Activated naive CD4-positive, alpha-beta T cell treated with anti-CD3 and anti-CD28 coated beads, Interleukin-2, amount 50 U/mL, for 24 hours (primary cell): Measurements from ENCODE around the gene GAS7.

Experiments
- H3K27ac Mint-ChIP-seq: one replicate; pipeline ENCODE4 v1.8.0; 2021; ENCODE audit warnings: mild to moderate bottlenecking, mixed read lengths
- H3K27me3 Mint-ChIP-seq: one replicate; pipeline ENCODE4 v1.8.0; 2021; ENCODE audit warnings: mixed read lengths
- H3K36me3 Mint-ChIP-seq: one replicate; pipeline ENCODE4 v1.8.0; 2021; ENCODE audit warnings: mixed read lengths
- H3K4me1 Mint-ChIP-seq: one replicate; pipeline ENCODE4 v1.8.0; 2021; ENCODE audit warnings: mixed read lengths
- H3K4me3 Mint-ChIP-seq: one replicate; pipeline ENCODE4 v1.8.0; 2021; ENCODE audit warnings: mild to moderate bottlenecking, mixed read lengths
- H3K9me3 Mint-ChIP-seq: one replicate; pipeline ENCODE4 v1.8.0; 2021; ENCODE audit warnings: mixed read lengths

GAS7 gene

DNA sequence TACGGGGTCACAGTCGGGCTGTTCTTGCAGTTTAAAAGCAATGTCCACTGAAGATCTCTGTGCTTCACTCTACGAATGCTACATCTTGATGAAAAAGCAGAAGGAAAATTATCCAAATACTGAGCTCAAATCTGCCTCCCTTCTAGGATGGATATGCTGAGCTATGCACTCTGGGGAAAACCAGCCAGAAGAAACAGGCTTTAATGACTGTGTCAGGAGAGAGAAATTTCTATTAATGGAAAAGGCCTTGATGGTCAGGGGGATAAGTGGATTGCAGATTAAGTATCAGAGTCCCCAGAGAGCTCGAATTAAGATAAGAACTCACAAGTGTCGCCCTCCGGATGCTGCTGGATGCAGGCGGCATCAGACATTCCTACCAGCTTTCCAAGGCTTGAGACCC lies 253.7 kb downstream of the GAS7 start:
- H3K4me3 Mint-ChIP-seq: no peak overlapping the region
- H3K9me3 Mint-ChIP-seq: no peaks in the 10 kb centered on the region
- no peaks in the 10 kb centered on the region for H3K27me3 Mint-ChIP-seq
- no peaks in the 10 kb centered on the region for H3K4me1 Mint-ChIP-seq
- H3K27ac Mint-ChIP-seq: no peak overlapping the region
- H3K36me3 Mint-ChIP-seq: no peaks in the 10 kb centered on the region

GRCh38 chr17:9943343-9943742 lies 255.1 kb downstream of the GAS7 start:
- Mint-ChIP-seq H3K27me3 (no peaks in the 10 kb centered on the region), H3K36me3 (no peaks in the 10 kb centered on the region), H3K27ac (no peak overlapping the region), H3K9me3 (no peaks in the 10 kb centered on the region), H3K4me3 (no peak overlapping the region), H3K4me1 (no peaks in the 10 kb centered on the region)

GRCh38 chr17:9942885-9943284 lies 255.5 kb downstream of the GAS7 start:
- Mint-ChIP-seq H3K27me3 (no peaks in the 10 kb centered on the region), H3K36me3 (no peaks in the 10 kb centered on the region), H3K4me3 (no peak overlapping the region), H3K9me3 (no peaks in the 10 kb centered on the region), H3K4me1 (no peaks in the 10 kb centered on the region), H3K27ac (no peak overlapping the region)

GRCh38 chr17:9941305-9941704 lies 257.1 kb downstream of the GAS7 start:
- Mint-ChIP-seq H3K4me1 (no peaks in the 10 kb centered on the region), H3K4me3 (no peak overlapping the region), H3K27ac (no peak overlapping the region), H3K36me3 (no peaks in the 10 kb centered on the region), H3K9me3 (no peaks in the 10 kb centered on the region), H3K27me3 (no peaks in the 10 kb centered on the region)

DNA sequence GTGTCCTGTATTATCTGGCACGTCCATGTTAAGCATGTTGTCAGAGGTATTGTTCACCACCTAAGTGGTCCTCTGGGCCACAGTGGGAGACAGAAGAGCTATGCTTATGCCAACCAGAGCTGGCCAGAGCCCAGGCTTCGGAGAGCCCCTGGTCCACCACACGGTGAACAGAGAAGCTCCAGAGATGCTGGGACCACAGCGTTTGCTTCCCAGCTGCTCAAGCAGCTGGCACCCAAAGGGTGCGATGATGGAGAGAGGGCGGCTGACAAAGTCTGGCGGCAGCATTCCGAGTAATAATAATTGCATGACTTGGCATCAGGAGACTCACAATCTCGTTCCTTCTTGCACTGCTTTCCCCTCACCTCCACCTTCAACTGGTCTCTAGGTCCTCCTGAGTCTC lies 257.6 kb downstream of the GAS7 start:
- no peaks in the 10 kb centered on the region for H3K27me3 Mint-ChIP-seq
- H3K4me1 Mint-ChIP-seq: no peaks in the 10 kb centered on the region
- H3K27ac Mint-ChIP-seq: no peak overlapping the region
- no peak overlapping the region for H3K4me3 Mint-ChIP-seq
- no peaks in the 10 kb centered on the region for H3K36me3 Mint-ChIP-seq
- no peaks in the 10 kb centered on the region for H3K9me3 Mint-ChIP-seq

- Mint-ChIP-seq H3K9me3 (no peaks in the 10 kb centered on the region), H3K4me1 (no peaks in the 10 kb centered on the region), H3K4me3 (no peak overlapping the region), H3K36me3 (no peaks in the 10 kb centered on the region), H3K27me3 (no peaks in the 10 kb centered on the region), H3K27ac (no peak overlapping the region)
Measured at GRCh38 chr17:9938764-9939163, 259.6 kb downstream of the GAS7 start.

- Mint-ChIP-seq H3K27me3 (no peaks in the 10 kb centered on the region), H3K4me3 (no peak overlapping the region), H3K4me1 (no peaks in the 10 kb centered on the region), H3K27ac (no peak overlapping the region), H3K9me3 (no peaks in the 10 kb centered on the region), H3K36me3 (no peaks in the 10 kb centered on the region)
Measured at GRCh38 chr17:9937901-9938300, 260.5 kb downstream of the GAS7 start.

DNA sequence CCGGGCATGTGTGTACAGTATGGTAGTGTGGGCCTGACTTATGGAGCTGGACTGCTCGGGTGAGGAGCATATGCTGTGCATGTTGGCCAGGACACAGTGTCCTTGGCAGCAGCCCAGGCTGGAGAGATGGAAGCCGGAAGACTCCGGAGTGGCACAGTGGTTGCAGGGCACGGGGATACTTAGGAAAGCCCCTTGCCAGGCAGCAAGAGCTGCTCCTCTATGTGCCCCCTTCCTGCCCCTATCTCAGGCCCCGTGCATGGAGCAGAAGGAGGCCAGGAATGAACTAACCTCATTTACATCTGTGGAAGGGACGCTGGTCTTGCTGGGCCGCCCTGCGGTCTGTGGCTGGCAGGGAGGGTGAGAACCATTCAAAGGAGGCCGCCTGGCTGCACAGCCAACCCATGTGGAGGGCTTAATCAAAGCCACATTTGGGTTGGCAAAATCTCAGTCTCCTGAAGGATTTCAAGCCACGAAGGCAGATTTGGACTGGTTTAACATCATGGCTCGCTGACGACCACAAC lies 261.1 kb downstream of the GAS7 start:
- Mint-ChIP-seq H3K36me3 (no peaks in the 10 kb centered on the region), H3K4me1 (no peaks in the 10 kb centered on the region), H3K27ac (no peak overlapping the region), H3K9me3 (no peaks in the 10 kb centered on the region), H3K4me3 (no peak overlapping the region), H3K27me3 (no peaks in the 10 kb centered on the region)

- Mint-ChIP-seq H3K27me3 (peaks cover 3% of the 10 kb centered on the region), H3K36me3 (no peaks in the 10 kb centered on the region), H3K9me3 (no peaks in the 10 kb centered on the region), H3K27ac (no peak overlapping the region), H3K4me3 (no peak overlapping the region), H3K4me1 (no peaks in the 10 kb centered on the region)
Measured at GRCh38 chr17:9936095-9936494, 262.3 kb downstream of the GAS7 start.

GRCh38 chr17:9935408-9935807 lies 263.0 kb downstream of the GAS7 start:
- Mint-ChIP-seq H3K27ac (no peak overlapping the region), H3K9me3 (no peaks in the 10 kb centered on the region), H3K4me3 (no peak overlapping the region), H3K27me3 (peaks cover 3% of the 10 kb centered on the region), H3K4me1 (no peaks in the 10 kb centered on the region), H3K36me3 (no peaks in the 10 kb centered on the region)

DNA sequence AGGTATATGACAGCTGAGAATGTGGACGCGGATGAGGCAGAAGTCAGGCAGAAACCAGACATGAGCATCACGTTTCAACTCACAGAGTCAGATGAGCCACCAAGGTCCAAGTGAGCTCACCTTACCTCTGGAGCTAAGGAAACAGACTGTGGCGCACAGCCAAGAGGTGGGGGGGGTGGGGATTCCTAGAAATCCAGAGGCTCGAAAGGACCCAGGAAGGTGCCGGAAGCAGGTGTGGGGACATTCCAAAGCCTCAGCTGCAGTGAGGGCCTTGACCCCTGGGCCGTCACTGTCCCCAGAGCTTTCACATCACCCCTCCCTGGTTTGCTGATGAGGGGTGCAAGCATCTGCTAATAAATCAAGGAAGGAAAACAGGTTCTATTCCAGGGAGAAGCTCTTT lies 264.1 kb downstream of the GAS7 start:
- Mint-ChIP-seq H3K9me3 (no peaks in the 10 kb centered on the region), H3K27me3 (peaks cover 3% of the 10 kb centered on the region), H3K4me1 (no peaks in the 10 kb centered on the region), H3K36me3 (no peaks in the 10 kb centered on the region), H3K4me3 (no peak overlapping the region), H3K27ac (no peak overlapping the region)

DNA sequence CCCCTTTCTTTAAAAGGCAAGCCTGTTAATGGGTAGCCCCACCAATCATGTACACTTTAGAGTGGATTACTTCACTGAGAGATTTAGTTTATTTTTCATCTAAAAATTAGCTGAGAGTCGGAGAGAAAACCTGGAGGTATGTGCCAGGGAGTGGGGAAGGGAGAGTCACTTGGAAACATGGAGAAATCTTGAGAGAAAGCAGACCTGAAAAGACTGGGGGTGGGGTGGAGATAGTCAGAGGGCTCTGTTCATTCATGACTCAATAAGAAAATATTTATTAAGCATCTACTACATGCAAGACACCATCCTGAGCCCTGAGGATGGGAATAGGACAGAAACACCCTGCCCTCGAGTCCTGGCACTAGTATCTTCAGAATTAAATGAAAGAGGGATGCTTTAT lies 265.9 kb downstream of the GAS7 start:
- Mint-ChIP-seq H3K36me3 (no peaks in the 10 kb centered on the region), H3K4me1 (no peaks in the 10 kb centered on the region), H3K27ac (no peak overlapping the region), H3K4me3 (no peak overlapping the region), H3K9me3 (no peaks in the 10 kb centered on the region), H3K27me3 (peaks cover 3% of the 10 kb centered on the region)

DNA sequence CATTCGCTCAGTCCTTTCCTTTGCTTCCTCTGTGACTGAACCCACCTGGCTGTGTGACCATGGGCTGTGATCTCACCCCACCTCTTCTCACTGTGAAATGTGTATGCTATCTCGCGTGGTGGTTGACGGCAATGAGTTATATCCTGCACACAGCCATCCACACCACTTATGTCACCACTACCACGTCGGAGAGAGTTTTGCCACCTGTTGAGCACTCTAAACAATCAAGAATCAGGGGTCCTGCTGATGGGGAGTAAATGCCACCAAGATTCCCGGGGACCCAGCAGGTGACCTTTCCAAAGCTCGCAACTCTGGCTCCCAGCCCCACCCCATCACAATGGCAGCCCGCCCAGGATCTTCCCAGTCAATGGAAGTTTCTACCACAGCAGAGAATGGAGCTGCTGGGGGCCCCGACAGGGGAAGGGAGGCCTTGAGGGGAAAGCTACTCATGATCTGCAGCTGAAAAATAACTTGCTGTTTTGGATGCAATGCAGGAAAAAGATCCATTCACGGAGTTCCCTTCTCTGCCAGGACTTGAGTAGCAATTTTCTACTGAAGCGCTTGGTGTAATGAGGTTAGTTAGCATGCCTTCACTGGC lies 267.2 kb downstream of the GAS7 start:
- no peaks in the 10 kb centered on the region for H3K36me3 Mint-ChIP-seq

DNA sequence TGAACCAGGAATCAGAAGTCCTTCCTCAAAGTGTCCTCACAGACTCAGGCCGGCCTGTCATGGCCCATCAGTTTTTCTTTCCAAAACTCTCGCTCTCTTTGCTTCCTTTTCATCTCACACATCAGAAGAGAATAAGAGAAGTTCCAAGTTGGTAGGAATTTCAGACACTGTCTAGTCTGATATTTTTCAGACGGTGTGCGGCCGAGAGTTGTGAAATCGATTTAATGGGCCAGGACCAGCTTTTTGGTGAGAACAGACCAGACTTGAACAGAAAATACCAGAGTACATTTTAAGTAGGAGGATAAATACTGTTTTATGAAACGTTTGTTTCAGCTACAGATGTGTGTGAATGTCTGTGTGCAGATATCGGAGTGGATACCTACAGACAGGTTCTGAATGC lies 268.5 kb downstream of the GAS7 start:
- no peak overlapping the region for H3K4me3 Mint-ChIP-seq
- no peaks in the 10 kb centered on the region for H3K9me3 Mint-ChIP-seq
- peaks cover 3% of the 10 kb centered on the region for H3K27me3 Mint-ChIP-seq
- no peak overlapping the region for H3K27ac Mint-ChIP-seq
- H3K4me1 Mint-ChIP-seq: no peaks in the 10 kb centered on the region
- H3K36me3 Mint-ChIP-seq: no peaks in the 10 kb centered on the region

More for the DNA sequence above, 267.2 kb downstream of the GAS7 start:
- Mint-ChIP-seq H3K27ac (no peak overlapping the region), H3K9me3 (no peaks in the 10 kb centered on the region), H3K4me1 (no peaks in the 10 kb centered on the region), H3K27me3 (peaks cover 3% of the 10 kb centered on the region), H3K4me3 (no peak overlapping the region)

DNA sequence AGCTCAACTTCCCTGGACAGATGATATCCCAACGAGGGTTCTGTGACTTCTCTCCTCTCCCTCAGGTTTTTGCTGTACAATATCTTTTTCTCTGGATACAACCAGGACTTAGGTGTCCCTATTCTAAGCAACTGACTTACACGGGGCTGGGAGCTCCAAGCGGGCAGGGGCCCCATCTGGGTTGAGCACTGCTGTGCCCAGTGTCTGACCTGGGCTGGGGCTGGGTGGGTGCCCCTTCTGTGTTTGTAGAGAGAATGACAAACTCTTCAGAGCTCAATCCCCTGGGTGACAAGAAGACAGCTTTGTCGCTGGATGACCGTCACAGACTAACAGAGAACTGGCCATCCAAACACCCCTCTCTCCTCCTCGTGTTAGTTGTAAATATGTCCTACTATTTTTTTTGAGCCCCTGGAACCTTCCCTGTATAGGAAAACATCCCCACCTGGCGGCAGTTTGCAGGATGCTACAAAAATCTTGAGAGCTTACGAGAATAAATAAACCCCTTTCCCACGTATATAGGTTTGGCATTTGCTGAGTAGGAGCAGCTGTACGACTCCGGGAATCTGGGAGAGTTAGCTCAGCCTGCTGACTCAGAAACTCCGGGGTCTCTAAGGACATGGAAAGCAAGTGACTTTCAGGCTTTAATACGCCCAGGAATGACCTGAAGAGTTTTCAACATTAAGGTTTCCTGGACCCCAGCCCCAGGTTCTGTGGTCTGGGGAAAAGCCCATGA lies 269.6 kb downstream of the GAS7 start:
- H3K4me3 Mint-ChIP-seq: no peak overlapping the region
- H3K9me3 Mint-ChIP-seq: no peaks in the 10 kb centered on the region
- H3K36me3 Mint-ChIP-seq: no peaks in the 10 kb centered on the region
- no peak overlapping the region for H3K27ac Mint-ChIP-seq
- peaks cover 4% of the 10 kb centered on the region for H3K4me1 Mint-ChIP-seq
- H3K27me3 Mint-ChIP-seq: peaks cover 3% of the 10 kb centered on the region

DNA sequence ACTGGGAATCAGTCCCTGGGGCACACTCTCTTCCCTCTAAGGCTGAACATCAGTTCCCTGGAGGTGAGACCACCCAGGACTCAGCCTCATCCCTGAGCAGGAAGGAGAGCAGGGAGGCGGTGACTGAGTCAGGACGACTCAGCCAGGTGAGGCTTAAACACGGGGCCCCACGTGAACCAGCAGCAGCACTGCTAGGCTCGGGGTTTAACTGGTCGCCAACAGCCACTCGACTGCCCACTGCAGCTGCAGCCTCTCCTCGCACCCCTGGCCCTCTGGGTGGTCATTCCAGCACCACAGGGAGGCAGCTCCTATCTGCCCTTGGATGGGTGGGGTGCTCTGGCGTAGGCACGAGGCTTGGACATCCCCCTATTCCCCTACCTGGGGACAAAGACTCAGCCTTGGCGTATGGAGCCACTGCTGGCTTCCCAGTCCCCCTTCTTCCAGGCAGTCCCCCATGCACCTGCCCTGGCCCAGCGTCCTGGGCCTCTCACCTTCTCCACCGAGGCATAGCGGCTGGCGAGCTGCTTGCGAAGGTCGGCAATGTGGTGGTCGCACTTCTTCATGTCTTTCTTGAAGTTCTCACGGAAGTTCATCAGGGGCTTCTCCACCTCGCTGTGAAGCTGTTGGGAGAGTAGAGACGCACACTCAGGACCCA lies 272.1 kb downstream of the GAS7 start:
- H3K4me1 Mint-ChIP-seq: peaks cover 4% of the 10 kb centered on the region
- no peaks in the 10 kb centered on the region for H3K9me3 Mint-ChIP-seq
- no peaks in the 10 kb centered on the region for H3K27me3 Mint-ChIP-seq
- H3K4me3 Mint-ChIP-seq: no peak overlapping the region
- no peaks in the 10 kb centered on the region for H3K36me3 Mint-ChIP-seq
- H3K27ac Mint-ChIP-seq: no peak overlapping the region
